GM12865 (cell line): ENCODE measurements around the gene C5orf15.

ENCODE experiments used
- DNase-seq: peaks from one replicate; pipeline ENCODE4 v3.0.0; 2010; ENCODE audit warnings: low read depth
- H3K4me3 ChIP-seq: 2 replicates; pipeline ENCODE4 v1.5.1; 2011; ENCODE audit warnings: mild to moderate bottlenecking, low read depth, low read length, control low read depth
- CTCF ChIP-seq: IDR thresholded peaks from 2 replicates; pipeline ENCODE4 v1.5.1; 2011; ENCODE audit warnings: low read length, control low read depth, low read depth, inconsistent platforms; ENCODE audit not compliant: insufficient read depth; ENCODE audit errors: missing control alignments

Gene C5orf15

GRCh38 chr5:133926489-133927299 is 41.7 kb downstream of the C5orf15 start:
- no peak for DNase-seq
- no peak for TF ChIP-seq CTCF
- no peak overlapping the region for H3K4me3 ChIP-seq

- no peak overlapping the region for H3K4me3 ChIP-seq
- no peak for DNase-seq
- no peak for TF ChIP-seq CTCF
Observed at GRCh38 chr5:133925866-133926488, 42.4 kb downstream of the C5orf15 start.

GRCh38 chr5:133925269-133925668 is 43.2 kb downstream of the C5orf15 start:
- TF ChIP-seq CTCF: no peak
- H3K4me3 ChIP-seq: no peak overlapping the region
- no peak for DNase-seq

- no peak for TF ChIP-seq CTCF
- H3K4me3 ChIP-seq: no peak overlapping the region
- no peak for DNase-seq
Observed at GRCh38 chr5:133924221-133924920, 44.1 kb downstream of the C5orf15 start.

GRCh38 chr5:133921979-133922378 is 46.4 kb downstream of the C5orf15 start:
- H3K4me3 ChIP-seq: no peak overlapping the region
- DNase-seq: no peak
- no peak for TF ChIP-seq CTCF

- no peak for DNase-seq
- no peak for TF ChIP-seq CTCF
- H3K4me3 ChIP-seq: no peak overlapping the region
Observed at GRCh38 chr5:133921069-133921468, 47.4 kb downstream of the C5orf15 start.
